Liver (tissue), 9 donors: ENCODE results near the gene SELENOH. TPM values are rescaled to one million over a fixed set of nuclear protein-coding genes. Genes with fewer than 3 reads are reported as not detected.

Experiments
- DNase-seq: peaks from one replicate; pipeline ENCODE4 v3.0.0-alpha.2; 2017; ENCODE audit warnings: low spot score
- H3K27ac ChIP-seq, 2 donors: one replicate each; pipeline ENCODE4 v1.7.0; 2013; ENCODE audit warnings: inconsistent platforms in 2 of 2, low read length in 2 of 2, control low read depth in 1 of 2, low read depth in 1 of 2, mild to moderate bottlenecking in 1 of 2
- H3K27me3 ChIP-seq, 4 donors: one replicate each; pipeline versions ENCODE4 v1.6.1 to v1.7.0; 2013; ENCODE audit warnings: low read length in 3 of 4, inconsistent platforms in 1 of 4, mild to moderate bottlenecking in 1 of 4, moderate library complexity in 1 of 4; ENCODE audit not compliant: control insufficient read depth in 4 of 4, insufficient read depth in 4 of 4
- H3K36me3 ChIP-seq, 4 donors: one replicate each; pipeline versions ENCODE4 v1.6.1 to v1.7.0; 2013; ENCODE audit warnings: low read length in 3 of 4, mild to moderate bottlenecking in 3 of 4, low read depth in 1 of 4, moderate library complexity in 1 of 4; ENCODE audit not compliant: control insufficient read depth in 4 of 4, insufficient read depth in 3 of 4
- H3K4me1 ChIP-seq, 4 donors: one replicate each; pipeline versions ENCODE4 v1.6.1 to v1.7.0; 2013; ENCODE audit warnings: low read length in 3 of 4, mild to moderate bottlenecking in 3 of 4, moderate library complexity in 1 of 4; ENCODE audit not compliant: control insufficient read depth in 4 of 4, insufficient read depth in 4 of 4
- H3K4me3 ChIP-seq, 3 donors: one replicate each; pipeline versions ENCODE4 v1.6.1 to v1.7.0; 2013; ENCODE audit warnings: low read length in 3 of 3, control low read depth in 1 of 3, low read depth in 1 of 3, mild to moderate bottlenecking in 1 of 3
- H3K9ac ChIP-seq, 2 donors: one replicate each; pipeline ENCODE4 v1.7.0; 2013; ENCODE audit warnings: low read length in 2 of 2, mild to moderate bottlenecking in 2 of 2, moderate library complexity in 2 of 2, control low read depth in 1 of 2, low read depth in 1 of 2
- H3K9me3 ChIP-seq, 4 donors: one replicate each; pipeline versions ENCODE4 v1.6.1 to v1.7.0; 2013; ENCODE audit warnings: low read length in 3 of 4; ENCODE audit not compliant: control insufficient read depth in 4 of 4
- EGR1 ChIP-seq, 2 donors: IDR thresholded peaks; 2 replicates each; pipeline ENCODE4 v1.6.1; 2016 to 2018; ENCODE audit warnings: antibody characterized with exemption in 2 of 2, low read depth in 2 of 2
- FOXA2 ChIP-seq: IDR thresholded peaks from 2 replicates; pipeline ENCODE4 v1.6.1; 2016; ENCODE audit warnings: antibody characterized with exemption
- GABPA ChIP-seq, 2 donors: IDR thresholded peaks in 1 of 2; conservative IDR thresholded peaks in 1 of 2; 2 replicates each; pipeline ENCODE4 v1.6.1; 2016; ENCODE audit warnings: antibody characterized with exemption in 2 of 2, mild to moderate bottlenecking in 1 of 2, moderate library complexity in 1 of 2
- HNF4A ChIP-seq, 2 donors: conservative IDR thresholded peaks; 2 replicates each; pipeline ENCODE4 v1.6.1; 2016; ENCODE audit warnings: antibody characterized with exemption in 2 of 2, mild to moderate bottlenecking in 2 of 2
- HNF4G ChIP-seq: IDR thresholded peaks from 2 replicates; pipeline ENCODE4 v1.6.1; 2016; ENCODE audit warnings: antibody characterized with exemption
- JUND ChIP-seq, 2 donors: IDR thresholded peaks; 2 replicates each; pipeline ENCODE4 v1.6.1; 2016; ENCODE audit warnings: antibody characterized with exemption in 2 of 2
- NR2F2 ChIP-seq: IDR thresholded peaks from 2 replicates; pipeline ENCODE4 v1.6.1; 2016; ENCODE audit warnings: antibody characterized with exemption
- RAD21 ChIP-seq, 2 donors: IDR thresholded peaks; 2 replicates each; pipeline ENCODE4 v1.6.1; 2016; ENCODE audit warnings: antibody characterized with exemption in 2 of 2, mild to moderate bottlenecking in 2 of 2
- RXRA ChIP-seq, 2 donors: IDR thresholded peaks; 2 replicates each; pipeline ENCODE4 v1.6.1; 2017 to 2018; ENCODE audit warnings: antibody characterized with exemption in 2 of 2, mild to moderate bottlenecking in 1 of 2
- SP1 ChIP-seq: IDR thresholded peaks from 2 replicates; pipeline ENCODE4 v1.6.1; 2018; ENCODE audit warnings: antibody characterized with exemption, mild to moderate bottlenecking
- TAF1 ChIP-seq: conservative IDR thresholded peaks from 2 replicates; pipeline ENCODE4 v1.6.1; 2016; ENCODE audit warnings: antibody characterized with exemption, mild to moderate bottlenecking
- YY1 ChIP-seq: IDR thresholded peaks from 2 replicates; pipeline ENCODE4 v1.6.1; 2016; ENCODE audit warnings: antibody characterized with exemption, mild to moderate bottlenecking
- WGBS: extraction: QIAGEN DNeasy Blood & Tissue Kit; methylation state at CpG from one replicate; pipeline ENCODE4 v1.1.7; 2013; 5-methylcytosine and 5-hydroxymethylcytosine counted together
- polyA plus RNA-seq, 2 donors: library from polyadenylated mRNA; stranded (reverse) in 1 of 2; unstranded in 1 of 2; fragments of 200-250 nt in 1 of 2; fragments of >200 nt in 1 of 2; fragmentation: Nextera tagmentation in 1 of 2; extraction: Ambion mirVana in 1 of 2; gene quantifications; one replicate each; pipeline versions ENCODE4 v1.2.1 to v1.2.3, GENCODE V29; 2013 to 2015
- total RNA-seq, 2 donors: library from RNA; depleted of rRNA; stranded (reverse); fragments of >200 nt; gene quantifications; one replicate each; pipeline ENCODE4 v1.2.3, GENCODE V29; 2014
- TF ChIP-seq, protein P1 (sequence below): IDR thresholded peaks from 2 replicates; pipeline ENCODE4 v1.6.1; 2016; ENCODE audit warnings: antibody characterized with exemption, mild to moderate bottlenecking
- TF ChIP-seq, protein P2 (sequence below): IDR thresholded peaks from 2 replicates; pipeline ENCODE4 v1.6.1; 2016; ENCODE audit warnings: antibody characterized with exemption
- TF ChIP-seq, protein P3 (sequence below): IDR thresholded peaks from 2 replicates; pipeline ENCODE4 v1.6.1; 2016; ENCODE audit warnings: antibody characterized with exemption
- TF ChIP-seq, protein P4 (sequence below): fragments of 150-350 bp; IDR thresholded peaks from 2 replicates; pipeline ENCODE4 v1.5.1; 2017; ENCODE audit warnings: improper control_type of control experiment, low read depth, low read length; ENCODE audit not compliant: missing input control
- donor health status: healthy.
- donor health status: healthy.
- donor health status: healthy.
- donor health status: healthy.
- donor health status: healthy.

Gene SELENOH
- total and polyA plus RNA-seq, 4 donors, result 42.2 to 129 (median 71.4) TPM

DNA sequence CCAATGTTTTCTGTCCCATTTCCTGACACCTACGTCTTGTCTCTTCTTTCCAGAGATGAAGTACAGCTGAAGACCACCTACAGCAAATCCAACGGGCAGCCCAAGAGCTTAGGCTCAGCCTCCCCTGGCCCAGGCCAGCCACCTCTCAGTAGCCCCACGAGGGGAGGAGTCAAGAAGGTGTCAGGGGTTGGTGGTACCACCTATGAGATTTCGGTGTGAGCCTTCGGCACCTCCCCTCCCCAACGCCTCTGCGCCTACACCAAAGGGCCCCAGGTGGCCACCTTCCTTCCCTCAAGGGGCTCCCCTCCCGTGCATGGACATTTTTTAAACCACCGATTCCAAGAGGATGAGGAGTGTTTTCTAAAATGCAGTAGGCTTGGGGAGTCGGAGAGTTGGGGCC, 41.5 kb upstream of the SELENOH start:
- no peak for TF ChIP-seq EGR1 (IDR thresholded peaks at IDR 0.05; ENCODE audit: low read depth in 2 of 2)
- TF ChIP-seq, protein P1, sequence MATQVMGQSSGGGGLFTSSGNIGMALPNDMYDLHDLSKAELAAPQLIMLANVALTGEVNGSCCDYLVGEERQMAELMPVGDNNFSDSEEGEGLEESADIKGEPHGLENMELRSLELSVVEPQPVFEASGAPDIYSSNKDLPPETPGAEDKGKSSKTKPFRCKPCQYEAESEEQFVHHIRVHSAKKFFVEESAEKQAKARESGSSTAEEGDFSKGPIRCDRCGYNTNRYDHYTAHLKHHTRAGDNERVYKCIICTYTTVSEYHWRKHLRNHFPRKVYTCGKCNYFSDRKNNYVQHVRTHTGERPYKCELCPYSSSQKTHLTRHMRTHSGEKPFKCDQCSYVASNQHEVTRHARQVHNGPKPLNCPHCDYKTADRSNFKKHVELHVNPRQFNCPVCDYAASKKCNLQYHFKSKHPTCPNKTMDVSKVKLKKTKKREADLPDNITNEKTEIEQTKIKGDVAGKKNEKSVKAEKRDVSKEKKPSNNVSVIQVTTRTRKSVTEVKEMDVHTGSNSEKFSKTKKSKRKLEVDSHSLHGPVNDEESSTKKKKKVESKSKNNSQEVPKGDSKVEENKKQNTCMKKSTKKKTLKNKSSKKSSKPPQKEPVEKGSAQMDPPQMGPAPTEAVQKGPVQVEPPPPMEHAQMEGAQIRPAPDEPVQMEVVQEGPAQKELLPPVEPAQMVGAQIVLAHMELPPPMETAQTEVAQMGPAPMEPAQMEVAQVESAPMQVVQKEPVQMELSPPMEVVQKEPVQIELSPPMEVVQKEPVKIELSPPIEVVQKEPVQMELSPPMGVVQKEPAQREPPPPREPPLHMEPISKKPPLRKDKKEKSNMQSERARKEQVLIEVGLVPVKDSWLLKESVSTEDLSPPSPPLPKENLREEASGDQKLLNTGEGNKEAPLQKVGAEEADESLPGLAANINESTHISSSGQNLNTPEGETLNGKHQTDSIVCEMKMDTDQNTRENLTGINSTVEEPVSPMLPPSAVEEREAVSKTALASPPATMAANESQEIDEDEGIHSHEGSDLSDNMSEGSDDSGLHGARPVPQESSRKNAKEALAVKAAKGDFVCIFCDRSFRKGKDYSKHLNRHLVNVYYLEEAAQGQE, result no peak
- no peak for TF ChIP-seq FOXA2
- TF ChIP-seq, protein P2, sequence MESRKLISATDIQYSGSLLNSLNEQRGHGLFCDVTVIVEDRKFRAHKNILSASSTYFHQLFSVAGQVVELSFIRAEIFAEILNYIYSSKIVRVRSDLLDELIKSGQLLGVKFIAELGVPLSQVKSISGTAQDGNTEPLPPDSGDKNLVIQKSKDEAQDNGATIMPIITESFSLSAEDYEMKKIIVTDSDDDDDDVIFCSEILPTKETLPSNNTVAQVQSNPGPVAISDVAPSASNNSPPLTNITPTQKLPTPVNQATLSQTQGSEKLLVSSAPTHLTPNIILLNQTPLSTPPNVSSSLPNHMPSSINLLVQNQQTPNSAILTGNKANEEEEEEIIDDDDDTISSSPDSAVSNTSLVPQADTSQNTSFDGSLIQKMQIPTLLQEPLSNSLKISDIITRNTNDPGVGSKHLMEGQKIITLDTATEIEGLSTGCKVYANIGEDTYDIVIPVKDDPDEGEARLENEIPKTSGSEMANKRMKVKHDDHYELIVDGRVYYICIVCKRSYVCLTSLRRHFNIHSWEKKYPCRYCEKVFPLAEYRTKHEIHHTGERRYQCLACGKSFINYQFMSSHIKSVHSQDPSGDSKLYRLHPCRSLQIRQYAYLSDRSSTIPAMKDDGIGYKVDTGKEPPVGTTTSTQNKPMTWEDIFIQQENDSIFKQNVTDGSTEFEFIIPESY, result no peak
- TF ChIP-seq YY1, result no peak
- no peak for TF ChIP-seq HNF4A (conservative IDR thresholded peaks at IDR 0.05)
- TF ChIP-seq HNF4G, result no peak
- TF ChIP-seq, protein P3, sequence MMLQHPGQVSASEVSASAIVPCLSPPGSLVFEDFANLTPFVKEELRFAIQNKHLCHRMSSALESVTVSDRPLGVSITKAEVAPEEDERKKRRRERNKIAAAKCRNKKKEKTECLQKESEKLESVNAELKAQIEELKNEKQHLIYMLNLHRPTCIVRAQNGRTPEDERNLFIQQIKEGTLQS, result no peak
- no peak for TF ChIP-seq GABPA (IDR thresholded peaks at IDR 0.05 in 1 of 2, conservative IDR thresholded peaks at IDR 0.05 in 1 of 2)
- no peak for TF ChIP-seq RAD21 (IDR thresholded peaks at IDR 0.05)
- no peak for TF ChIP-seq RXRA (IDR thresholded peaks at IDR 0.05)
- no peak for TF ChIP-seq NR2F2
- TF ChIP-seq, protein P4, sequence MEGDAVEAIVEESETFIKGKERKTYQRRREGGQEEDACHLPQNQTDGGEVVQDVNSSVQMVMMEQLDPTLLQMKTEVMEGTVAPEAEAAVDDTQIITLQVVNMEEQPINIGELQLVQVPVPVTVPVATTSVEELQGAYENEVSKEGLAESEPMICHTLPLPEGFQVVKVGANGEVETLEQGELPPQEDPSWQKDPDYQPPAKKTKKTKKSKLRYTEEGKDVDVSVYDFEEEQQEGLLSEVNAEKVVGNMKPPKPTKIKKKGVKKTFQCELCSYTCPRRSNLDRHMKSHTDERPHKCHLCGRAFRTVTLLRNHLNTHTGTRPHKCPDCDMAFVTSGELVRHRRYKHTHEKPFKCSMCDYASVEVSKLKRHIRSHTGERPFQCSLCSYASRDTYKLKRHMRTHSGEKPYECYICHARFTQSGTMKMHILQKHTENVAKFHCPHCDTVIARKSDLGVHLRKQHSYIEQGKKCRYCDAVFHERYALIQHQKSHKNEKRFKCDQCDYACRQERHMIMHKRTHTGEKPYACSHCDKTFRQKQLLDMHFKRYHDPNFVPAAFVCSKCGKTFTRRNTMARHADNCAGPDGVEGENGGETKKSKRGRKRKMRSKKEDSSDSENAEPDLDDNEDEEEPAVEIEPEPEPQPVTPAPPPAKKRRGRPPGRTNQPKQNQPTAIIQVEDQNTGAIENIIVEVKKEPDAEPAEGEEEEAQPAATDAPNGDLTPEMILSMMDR, result no peak
- no peak for TF ChIP-seq JUND (IDR thresholded peaks at IDR 0.05)
- TF ChIP-seq SP1, result no peak
- TF ChIP-seq TAF1, result no peak
- Histone ChIP-seq H3K4me1 (no peaks in the 10 kb centered on the region), H3K27ac (no peak overlapping the region), H3K27me3 (no peaks in the 10 kb centered on the region), H3K4me3 (no peak overlapping the region), H3K9ac (no peak overlapping the region), H3K9me3 (no peaks in the 10 kb centered on the region), H3K36me3 (peaks cover 21 to 76% (median 50%) of the 10 kb centered on the region in 4 donors)
- WGBS, result 92% methylated on average over 10 of the region's 10 CpGs
- DNase-seq, result no peak

DNA sequence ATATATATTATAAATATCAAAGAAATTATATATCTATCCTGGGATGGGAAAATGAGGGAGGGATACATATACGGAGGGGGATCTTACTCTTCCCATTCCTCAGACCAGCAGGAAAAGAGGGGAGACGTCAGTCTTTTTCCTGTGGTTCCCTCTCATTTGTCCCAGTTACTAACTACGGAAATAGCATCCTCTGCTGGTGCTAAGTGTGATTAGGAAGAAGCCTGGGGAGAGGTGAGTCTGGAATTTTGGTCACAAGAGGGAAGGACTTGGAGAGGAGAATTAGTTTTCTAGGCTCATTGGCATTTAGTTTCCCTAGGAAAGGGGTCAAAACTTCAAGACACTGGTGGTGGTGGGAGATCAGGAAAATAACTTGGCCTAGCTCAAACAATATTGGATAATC, 40.9 kb upstream of the SELENOH start:
- Histone ChIP-seq H3K4me1 (no peaks in the 10 kb centered on the region), H3K9me3 (no peaks in the 10 kb centered on the region), H3K36me3 (peaks cover 21 to 71% (median 47%) of the 10 kb centered on the region in 4 donors), H3K27ac (no peak overlapping the region), H3K4me3 (no peak overlapping the region), H3K9ac (no peak overlapping the region), H3K27me3 (no peaks in the 10 kb centered on the region)
- 82% methylated on average over 3 of the region's 3 CpGs for WGBS
- no peak for DNase-seq
- TF ChIP-seq FOXA2, result no peak
